GM23338 (cell line): ENCODE data around the gene FOXK2. TPM values are rescaled to one million over a fixed set of nuclear protein-coding genes. Genes with fewer than 3 reads are reported as not detected.

Experiments used
- polyA plus RNA-seq: library from polyadenylated mRNA; unstranded; fragments of >200 nt; fragmentation: Nextera tagmentation; extraction: Ambion mirVana; gene quantifications from 2 replicates; pipeline ENCODE4 v1.2.1, GENCODE V29; 2016
- total RNA-seq: library from RNA; depleted of rRNA; stranded (reverse); fragments of >200 nt; shearing (Covaris generic); gene quantifications from 2 replicates; pipeline ENCODE4 v1.2.3, GENCODE V29; 2014; rRNA removed

The FOXK2 gene
- total and polyA plus RNA-seq, 2 experiments from 2014 or later, result 12.3 to 66.0 TPM

Other genes with a start within 250 kb of the FOXK2 start
- 48.4 and 66.4 TPM in 2 replicates for gene CSNK1D, start 246.0 kb upstream of the FOXK2 start, total RNA-seq
- 43.5 and 55.3 TPM in 2 replicates for gene CSNK1D, start 246.0 kb upstream of the FOXK2 start, polyA plus RNA-seq
- gene CD7, start 202.1 kb upstream of the FOXK2 start, total RNA-seq, result 0.42 and 0.58 TPM in 2 replicates
- gene CD7, start 202.1 kb upstream of the FOXK2 start, polyA plus RNA-seq, result 0.44 TPM in 1 of 2 replicates, not detected in the other
- gene SECTM1, start 186.0 kb upstream of the FOXK2 start, total RNA-seq, result 0.16 and 1.3 TPM in 2 replicates
- 0.21 TPM in 1 of 2 replicates, not detected in the other for gene SECTM1, start 186.0 kb upstream of the FOXK2 start, polyA plus RNA-seq
- 0.66 and 1.1 TPM in 2 replicates for gene TEX19, start 160.5 kb upstream of the FOXK2 start, total RNA-seq
- 0.10 and 0.23 TPM in 2 replicates for gene TEX19, start 160.5 kb upstream of the FOXK2 start, polyA plus RNA-seq
- 0.49 and 0.82 TPM in 2 replicates for gene UTS2R, start 148.0 kb upstream of the FOXK2 start, total RNA-seq
- gene UTS2R, start 148.0 kb upstream of the FOXK2 start, polyA plus RNA-seq, result not detected in 2 replicates
- 23.1 and 31.1 TPM in 2 replicates for gene HEXD, start 101.4 kb upstream of the FOXK2 start, total RNA-seq
- gene HEXD, start 101.4 kb upstream of the FOXK2 start, polyA plus RNA-seq, result 11.0 and 11.9 TPM in 2 replicates
- gene OGFOD3, start 101.1 kb upstream of the FOXK2 start, total RNA-seq, result 24.6 and 30.8 TPM in 2 replicates
- gene OGFOD3, start 101.1 kb upstream of the FOXK2 start, polyA plus RNA-seq, result 9.6 and 10.6 TPM in 2 replicates
- 61.2 and 72.4 TPM in 2 replicates for gene CYBC1, start 69.0 kb upstream of the FOXK2 start, total RNA-seq
- gene CYBC1, start 69.0 kb upstream of the FOXK2 start, polyA plus RNA-seq, result 22.5 and 24.7 TPM in 2 replicates
- 66.1 and 83.8 TPM in 2 replicates for gene NARF, start 61.0 kb upstream of the FOXK2 start, total RNA-seq
- gene NARF, start 61.0 kb upstream of the FOXK2 start, polyA plus RNA-seq, result 67.1 and 69.5 TPM in 2 replicates
- 96.4 and 97.6 TPM in 2 replicates for gene WDR45B, start 128.7 kb downstream of the FOXK2 start, total RNA-seq
- 69.4 and 82.3 TPM in 2 replicates for gene WDR45B, start 128.7 kb downstream of the FOXK2 start, polyA plus RNA-seq
- gene RAB40B, start 179.0 kb downstream of the FOXK2 start, total RNA-seq, result 5.2 and 10.8 TPM in 2 replicates
- gene RAB40B, start 179.0 kb downstream of the FOXK2 start, polyA plus RNA-seq, result 2.8 and 4.2 TPM in 2 replicates
- gene FN3KRP, start 197.0 kb downstream of the FOXK2 start, total RNA-seq, result 13.2 and 15.9 TPM in 2 replicates
- 15.1 and 16.7 TPM in 2 replicates for gene FN3KRP, start 197.0 kb downstream of the FOXK2 start, polyA plus RNA-seq
- gene FN3K, start 215.9 kb downstream of the FOXK2 start, total RNA-seq, result 11.0 and 12.9 TPM in 2 replicates
- 5.3 TPM in 2 replicates for gene FN3K, start 215.9 kb downstream of the FOXK2 start, polyA plus RNA-seq
- 116 and 122 TPM in 2 replicates for gene TBCD, start 232.3 kb downstream of the FOXK2 start, total RNA-seq
- 72.4 and 75.0 TPM in 2 replicates for gene TBCD, start 232.3 kb downstream of the FOXK2 start, polyA plus RNA-seq